ENCODE results near the gene ZNF627. TPM values are rescaled to one million over a fixed set of nuclear protein-coding genes. Genes with fewer than 3 reads are reported as not detected.

Gene ZNF627
- 1 to 10 TPM; 4.7 to 5.5 TPM for total RNA-seq

DNA sequence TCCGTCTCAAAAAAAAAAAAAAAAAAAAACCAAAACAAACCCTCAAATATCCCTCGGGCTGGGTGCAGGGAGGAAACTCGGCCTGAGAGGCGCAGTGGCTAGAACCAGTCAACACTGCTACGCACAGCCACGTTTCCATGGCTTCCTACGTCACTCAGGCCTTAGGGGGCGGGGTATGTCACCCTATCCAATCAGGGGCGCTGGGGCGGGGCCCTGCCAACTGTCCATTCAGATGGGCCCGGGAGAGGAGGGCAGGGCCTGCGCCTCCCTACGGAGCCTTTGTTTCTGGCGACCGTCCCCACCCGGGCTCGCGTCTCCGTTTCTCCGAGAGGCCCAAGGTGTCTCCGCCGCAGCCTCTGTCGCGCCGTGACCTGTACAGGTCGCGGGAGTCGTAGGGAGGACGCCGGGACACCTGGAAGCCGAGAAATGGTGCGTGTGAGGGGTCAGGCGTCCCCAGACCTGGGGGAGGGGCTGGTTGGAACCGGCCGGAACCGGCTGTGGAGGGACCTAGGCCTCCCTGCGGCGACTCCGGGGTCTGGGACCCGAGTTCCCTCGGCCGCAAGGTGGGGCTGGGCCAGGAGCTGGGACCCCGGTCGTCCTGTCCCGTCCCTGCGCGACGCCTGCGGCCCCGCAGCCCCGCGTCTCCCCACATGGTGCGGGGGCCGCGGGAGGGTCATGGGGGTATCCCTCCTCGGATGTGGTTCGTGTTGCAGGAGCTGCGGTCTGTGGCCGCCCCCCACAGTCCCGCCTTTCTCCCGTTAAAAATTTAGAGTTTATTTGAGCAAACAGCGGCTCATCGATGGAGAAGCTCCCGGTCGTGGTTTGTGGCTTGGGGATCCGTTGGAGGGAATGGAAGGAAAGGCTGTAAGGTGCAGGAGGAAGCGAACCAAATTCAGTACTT, at the start of gene ZNF627:
Gene ZNF627, plus strand, starts transcription at position 282 of the 901 bp plus-strand sequence. Its CDS starts 145 bp downstream, at position 427.
- H3K4me3 Mint-ChIP-seq, result peak within 1 kb of the TSS; percentile 90
- H3K9me3 Mint-ChIP-seq, result no peaks in the 10 kb centered on the region
- peaks cover 20% of the 10 kb centered on the region for H3K4me1 Mint-ChIP-seq
- peaks cover 16% of the 10 kb centered on the region for H3K36me3 Mint-ChIP-seq
- peak within 1 kb of the TSS; percentile 90 for H3K27ac Mint-ChIP-seq
- peak; percentile 98 for DNase-seq
- no peaks in the 10 kb centered on the region for H3K27me3 Mint-ChIP-seq

DNA sequence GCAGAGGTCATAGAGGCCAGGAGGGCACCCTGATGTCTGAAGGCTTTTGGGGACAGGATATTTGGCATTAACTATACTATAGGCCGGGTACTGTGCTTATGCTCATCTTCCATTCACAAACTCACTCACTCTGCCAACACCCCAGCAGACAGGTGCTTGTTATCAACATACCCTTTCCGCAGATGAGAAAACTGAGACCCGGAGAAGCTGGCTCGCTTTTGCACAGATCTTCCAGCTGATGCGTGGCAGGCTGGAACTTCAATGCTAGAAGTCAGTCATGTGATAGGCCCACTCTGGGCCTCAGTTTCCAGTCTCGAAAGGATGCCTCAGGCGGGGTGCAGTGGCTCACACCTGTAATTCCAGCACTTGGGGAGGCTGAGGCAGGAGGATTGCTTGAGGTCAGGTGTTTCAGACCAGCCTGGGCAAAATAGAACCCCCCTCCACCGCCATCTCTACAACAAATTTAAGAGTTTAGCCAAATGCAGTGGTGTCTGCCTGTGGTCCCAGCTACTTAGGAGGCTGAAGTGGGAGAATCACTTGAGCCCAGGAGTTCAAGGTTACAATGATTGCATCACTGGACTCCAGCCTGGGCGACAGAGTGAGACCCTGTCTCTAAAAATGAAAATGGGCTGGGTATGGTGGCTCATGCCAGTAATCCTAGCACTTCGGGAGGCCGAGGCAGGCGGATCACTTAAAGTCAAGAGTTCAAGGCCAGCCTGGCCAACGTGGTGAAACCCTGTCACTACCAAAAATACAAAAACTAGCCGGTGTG, 49.2 kb upstream of the ZNF627 start:
- Mint-ChIP-seq H3K4me3 (no peak overlapping the region), H3K27ac (no peak overlapping the region), H3K27me3 (peaks cover 6% of the 10 kb centered on the region), H3K36me3 (no peaks in the 10 kb centered on the region), H3K4me1 (no peaks in the 10 kb centered on the region), H3K9me3 (no peaks in the 10 kb centered on the region)
- no peak for DNase-seq

DNA sequence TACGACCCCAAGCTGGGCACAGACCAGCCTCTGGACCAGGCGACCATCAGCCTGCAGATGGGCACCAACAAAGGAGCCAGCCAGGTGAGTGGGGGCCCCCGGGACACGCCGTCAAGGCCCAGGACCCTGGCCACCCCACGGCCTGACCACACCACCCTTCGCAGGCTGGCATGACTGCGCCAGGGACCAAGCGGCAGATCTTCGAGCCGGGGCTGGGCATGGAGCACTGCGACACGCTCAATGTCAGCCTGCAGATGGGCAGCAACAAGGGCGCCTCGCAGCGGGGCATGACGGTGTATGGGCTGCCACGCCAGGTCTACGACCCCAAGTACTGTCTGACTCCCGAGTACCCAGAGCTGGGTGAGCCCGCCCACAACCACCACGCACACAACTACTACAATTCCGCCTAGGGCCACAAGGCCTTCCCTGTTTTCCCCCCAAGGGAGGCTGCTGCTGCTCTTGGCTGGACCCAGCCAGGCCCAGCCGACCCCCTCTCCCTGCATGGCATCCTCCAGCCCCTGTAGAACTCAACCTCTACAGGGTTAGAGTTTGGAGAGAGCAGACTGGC, 47.8 kb upstream of the ZNF627 start:
- H3K9me3 Mint-ChIP-seq, result no peaks in the 10 kb centered on the region
- H3K27me3 Mint-ChIP-seq, result no peaks in the 10 kb centered on the region
- no peak overlapping the region for H3K27ac Mint-ChIP-seq

DNA sequence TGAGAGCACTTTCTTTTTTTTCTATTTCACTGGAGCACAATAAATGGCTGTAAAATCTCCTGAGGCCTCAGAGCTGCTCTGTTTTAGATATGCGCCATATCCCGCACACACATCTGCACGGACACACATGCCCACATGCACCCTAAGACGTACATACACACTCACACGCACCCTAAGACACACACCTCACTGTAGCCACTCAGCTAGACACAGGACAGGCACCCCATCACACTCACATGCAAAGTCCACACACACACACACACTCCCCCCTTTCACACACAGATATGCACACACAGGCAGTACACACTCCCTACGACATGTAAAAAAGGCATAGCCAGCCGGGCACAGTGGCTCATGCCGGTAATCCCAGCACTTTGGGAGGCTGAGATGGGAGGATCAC, 47.0 kb upstream of the ZNF627 start:
- no peak for DNase-seq
- no peaks in the 10 kb centered on the region for H3K9me3 Mint-ChIP-seq
- H3K36me3 Mint-ChIP-seq, result peaks cover 4% of the 10 kb centered on the region
- peaks cover 6% of the 10 kb centered on the region for H3K4me1 Mint-ChIP-seq
- no peaks in the 10 kb centered on the region for H3K27me3 Mint-ChIP-seq
- no peak overlapping the region for H3K4me3 Mint-ChIP-seq
- H3K27ac Mint-ChIP-seq, result no peak overlapping the region

More for the DNA sequence above, 47.8 kb upstream of the ZNF627 start:
- H3K36me3 Mint-ChIP-seq, result peaks cover 2% of the 10 kb centered on the region
- peaks cover 5% of the 10 kb centered on the region for H3K4me1 Mint-ChIP-seq
- H3K4me3 Mint-ChIP-seq, result no peak overlapping the region
- DNase-seq, result no peak

DNA sequence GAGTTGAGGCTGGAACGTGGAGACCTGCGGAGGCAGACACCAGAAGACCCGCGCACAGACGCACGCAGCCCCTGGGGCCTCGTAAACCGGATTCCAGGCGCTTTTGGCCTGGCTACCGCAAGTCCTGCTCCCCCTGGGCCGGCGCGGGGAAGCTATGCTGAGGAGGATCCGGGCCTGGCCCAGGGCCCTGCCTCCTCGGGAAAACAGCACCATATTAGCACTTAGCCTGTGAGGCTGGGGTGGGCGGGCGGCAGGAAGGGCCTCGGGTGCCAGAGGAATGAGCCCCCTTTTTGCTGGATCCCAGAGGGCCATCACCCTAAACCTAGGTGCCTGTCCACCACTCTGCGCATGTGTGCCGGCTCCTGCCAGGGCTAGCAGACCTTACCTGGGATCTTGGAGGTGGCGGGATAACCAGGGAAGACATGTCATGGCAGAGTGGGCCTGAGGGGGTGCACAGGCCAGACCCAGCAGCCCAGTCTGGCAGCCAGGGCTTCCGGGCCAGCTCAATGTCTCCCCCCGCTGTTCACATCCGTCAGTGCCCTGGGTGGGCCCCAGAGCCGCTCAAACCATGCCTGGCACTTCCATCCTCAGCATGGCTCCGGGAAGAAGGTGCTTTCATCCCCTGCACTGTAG, 45.6 kb upstream of the ZNF627 start:
- peaks cover 16% of the 10 kb centered on the region for H3K4me1 Mint-ChIP-seq
- H3K36me3 Mint-ChIP-seq, result peaks cover 10% of the 10 kb centered on the region
- H3K27me3 Mint-ChIP-seq, result no peaks in the 10 kb centered on the region

DNA sequence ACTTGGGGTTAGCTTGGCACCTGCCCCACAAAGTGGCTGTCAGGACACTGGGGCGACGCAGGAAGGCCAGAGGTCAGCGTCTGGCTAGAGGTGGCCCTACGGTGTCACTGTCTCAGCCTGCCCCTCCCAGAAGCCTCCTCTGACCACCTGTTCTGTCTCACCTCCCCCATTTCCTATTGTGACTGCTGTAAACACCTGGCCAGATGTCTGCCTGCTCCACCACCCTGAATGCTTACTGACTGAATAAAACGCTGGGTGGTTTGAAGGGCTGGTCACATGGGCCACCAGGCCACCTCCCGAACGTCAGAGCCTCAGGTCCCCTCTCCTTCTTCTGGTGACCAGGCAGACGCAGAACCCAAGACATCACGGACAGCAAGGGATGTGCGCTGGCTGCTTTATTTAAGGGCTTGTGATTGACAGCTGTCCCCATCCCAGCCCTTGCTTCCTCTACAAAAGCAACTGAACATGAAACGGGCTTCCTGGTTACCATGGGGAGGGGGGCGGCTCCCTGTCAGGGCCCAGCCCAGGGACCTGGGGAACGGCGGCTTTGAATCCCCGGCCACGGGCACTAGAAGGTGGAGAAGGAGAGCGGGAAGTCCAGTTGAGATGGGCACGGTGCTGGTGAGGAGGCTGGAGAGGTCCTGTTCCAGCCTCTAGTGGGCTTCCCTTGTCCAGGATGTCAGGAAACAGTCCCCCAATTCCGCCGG, 44.5 kb upstream of the ZNF627 start:
- no peaks in the 10 kb centered on the region for H3K27me3 Mint-ChIP-seq
- peaks cover 22% of the 10 kb centered on the region for H3K4me1 Mint-ChIP-seq
- no peak overlapping the region for H3K4me3 Mint-ChIP-seq
- no peaks in the 10 kb centered on the region for H3K9me3 Mint-ChIP-seq
- peaks cover 15% of the 10 kb centered on the region for H3K36me3 Mint-ChIP-seq
- H3K27ac Mint-ChIP-seq, result no peak overlapping the region
- no peak for DNase-seq

More for the DNA sequence above, 45.6 kb upstream of the ZNF627 start:
- Mint-ChIP-seq H3K4me3 (no peak overlapping the region), H3K9me3 (no peaks in the 10 kb centered on the region), H3K27ac (no peak overlapping the region)
- no peak for DNase-seq

DNA sequence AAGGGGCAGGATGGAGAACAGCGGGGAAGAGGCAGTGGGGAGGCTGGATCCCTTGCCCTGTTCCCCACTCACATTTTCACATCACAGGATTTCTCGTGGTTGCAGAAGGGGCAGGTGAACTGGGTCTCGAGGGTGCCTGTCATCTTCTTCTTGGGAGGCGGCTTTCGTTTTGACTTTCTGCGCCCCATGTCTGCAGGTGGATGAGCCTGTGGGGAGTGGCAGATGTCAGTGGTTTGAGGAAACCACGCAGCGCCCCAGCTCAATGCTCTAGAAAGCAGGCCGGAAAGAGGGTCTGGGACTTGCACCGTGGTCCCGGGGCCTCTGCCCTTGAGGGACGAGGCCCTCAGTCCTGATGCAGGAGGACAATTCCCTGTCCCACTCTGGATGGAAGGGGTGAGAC, 43.1 kb upstream of the ZNF627 start:
- Mint-ChIP-seq H3K4me3 (no peak overlapping the region), H3K27me3 (no peaks in the 10 kb centered on the region), H3K36me3 (peaks cover 17% of the 10 kb centered on the region), H3K27ac (peak overlapping the region; percentile 6), H3K4me1 (peaks cover 26% of the 10 kb centered on the region), H3K9me3 (no peaks in the 10 kb centered on the region)
- no peak for DNase-seq

DNA sequence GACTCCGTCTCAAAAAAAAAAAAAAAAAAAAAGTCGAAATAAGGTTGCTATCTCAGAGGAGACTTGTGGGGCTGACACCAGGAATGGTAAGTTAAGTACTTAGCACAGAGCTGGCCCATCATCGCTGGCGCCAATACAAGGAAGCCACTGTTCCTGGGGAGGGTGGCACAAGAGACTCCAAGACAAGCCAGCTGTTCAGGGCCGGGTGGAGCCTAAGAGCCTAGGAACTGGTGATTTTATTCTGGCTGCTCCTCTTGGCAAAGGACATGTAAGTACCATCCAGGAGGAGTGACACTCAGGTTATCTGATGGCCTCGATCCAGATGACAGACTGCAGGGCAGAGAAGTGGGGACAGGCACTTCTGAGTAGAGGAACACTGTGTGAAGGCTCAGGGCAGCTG, 42.0 kb upstream of the ZNF627 start:
- H3K4me1 Mint-ChIP-seq, result peaks cover 31% of the 10 kb centered on the region
- peak overlapping the region; percentile 27 for H3K27ac Mint-ChIP-seq

DNA sequence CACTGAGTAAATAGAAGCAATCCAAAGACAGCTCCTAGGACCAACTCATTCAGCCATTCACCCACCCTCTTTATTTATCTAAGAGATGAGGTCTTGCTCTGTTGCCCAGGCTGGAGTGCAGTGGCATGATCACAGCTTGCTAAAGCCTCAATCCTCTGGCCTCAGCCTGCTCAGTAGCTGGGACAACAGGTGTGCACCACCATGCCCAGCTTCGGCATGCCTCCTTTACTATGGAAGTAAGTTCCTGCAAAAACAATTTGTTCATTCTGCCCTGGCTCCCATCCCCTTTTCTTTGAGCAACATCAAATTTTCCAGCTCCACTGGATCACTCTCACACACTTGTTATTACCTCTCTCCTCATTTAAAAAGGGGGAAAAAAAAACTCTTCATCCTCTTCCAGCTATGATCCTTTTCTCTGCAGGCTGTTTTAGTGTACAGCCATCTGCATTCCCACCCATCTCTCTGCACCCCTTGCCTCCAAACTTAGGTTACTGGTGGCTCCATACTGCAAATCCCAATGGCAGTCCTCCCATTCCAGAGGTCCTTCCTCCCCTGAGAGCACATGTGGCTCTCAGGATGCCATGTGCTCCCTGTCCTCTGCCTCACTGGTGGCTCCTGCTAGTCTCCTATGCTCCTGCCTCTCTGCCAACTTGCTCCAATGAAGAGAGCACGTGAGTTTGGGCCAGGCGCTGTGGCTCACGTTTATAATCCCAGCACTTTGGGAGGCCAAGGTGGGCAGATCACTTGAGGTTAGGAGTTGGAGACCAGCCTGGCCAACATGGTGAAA, 40.5 kb upstream of the ZNF627 start:
- H3K36me3 Mint-ChIP-seq, result peaks cover 17% of the 10 kb centered on the region
- peaks cover 38% of the 10 kb centered on the region for H3K4me1 Mint-ChIP-seq
- H3K27me3 Mint-ChIP-seq, result no peaks in the 10 kb centered on the region
- peak overlapping the region; percentile 68 for H3K27ac Mint-ChIP-seq
- peak overlapping the region; percentile 98 for H3K4me3 Mint-ChIP-seq
- DNase-seq, result no peak
- H3K9me3 Mint-ChIP-seq, result no peaks in the 10 kb centered on the region

More for the DNA sequence above, 42.0 kb upstream of the ZNF627 start:
- H3K36me3 Mint-ChIP-seq, result peaks cover 17% of the 10 kb centered on the region
- H3K9me3 Mint-ChIP-seq, result no peaks in the 10 kb centered on the region
- no peak overlapping the region for H3K4me3 Mint-ChIP-seq
- no peak for DNase-seq
- H3K27me3 Mint-ChIP-seq, result no peaks in the 10 kb centered on the region

DNA sequence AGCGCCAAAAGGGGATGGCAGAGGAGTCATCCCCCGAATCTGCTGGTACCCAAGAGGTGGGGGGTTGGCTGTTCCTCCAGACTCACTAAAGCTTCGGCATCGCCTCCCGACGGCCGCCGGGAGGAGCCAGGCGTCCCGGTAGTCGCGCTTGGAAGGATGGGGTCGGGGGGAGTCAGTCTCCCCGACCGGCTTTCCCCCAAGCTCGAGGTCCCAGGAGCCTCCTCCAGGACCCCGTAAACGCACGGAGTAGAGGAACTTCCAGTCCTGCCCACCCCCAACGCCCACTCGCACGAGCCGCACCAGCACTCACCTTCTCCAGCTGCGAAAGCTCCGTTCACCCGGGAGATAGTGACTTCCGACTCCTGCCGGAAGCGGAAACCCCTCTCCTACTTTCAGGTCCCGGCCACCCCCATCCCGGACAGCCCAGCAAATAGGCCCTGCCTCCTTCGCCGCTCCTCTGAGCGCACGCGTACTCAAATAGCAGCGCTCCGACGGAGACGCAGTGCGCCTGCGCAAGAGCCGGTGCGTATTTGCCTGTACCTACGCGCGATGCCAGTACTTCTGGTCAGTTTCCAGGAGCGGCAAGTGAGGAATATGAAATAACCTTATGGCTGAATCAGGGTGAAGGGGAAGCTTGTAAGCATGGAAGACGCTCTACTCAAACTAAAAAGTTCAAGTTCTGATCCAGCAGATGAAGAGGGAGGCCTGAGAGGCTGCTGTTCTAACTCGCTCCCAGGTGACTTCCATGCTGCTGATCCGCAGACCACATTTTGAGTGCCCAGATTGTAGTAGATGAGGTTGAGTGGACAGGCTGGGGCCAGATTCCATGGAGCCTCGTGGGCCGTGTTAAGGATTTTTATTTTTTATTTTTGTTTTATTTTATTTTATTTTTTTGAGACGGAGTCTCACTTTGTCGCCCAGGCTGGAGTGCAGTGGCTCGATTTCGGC, 38.1 kb upstream of the ZNF627 start, which contains the start of gene ELOF1:
Gene ELOF1, minus strand, starts transcription at position 350 of the 948 bp plus-strand sequence. CDS start 4,883 bp downstream, outside the sequence.
- Mint-ChIP-seq H3K27me3 (no peaks in the 10 kb centered on the region), H3K4me1 (peaks cover 36% of the 10 kb centered on the region), H3K9me3 (no peaks in the 10 kb centered on the region), H3K4me3 (peak within 1 kb of the TSS; percentile 98), H3K27ac (peak within 1 kb of the TSS; percentile 96), H3K36me3 (peaks cover 15% of the 10 kb centered on the region)
- peak; percentile 98 for DNase-seq

DNA sequence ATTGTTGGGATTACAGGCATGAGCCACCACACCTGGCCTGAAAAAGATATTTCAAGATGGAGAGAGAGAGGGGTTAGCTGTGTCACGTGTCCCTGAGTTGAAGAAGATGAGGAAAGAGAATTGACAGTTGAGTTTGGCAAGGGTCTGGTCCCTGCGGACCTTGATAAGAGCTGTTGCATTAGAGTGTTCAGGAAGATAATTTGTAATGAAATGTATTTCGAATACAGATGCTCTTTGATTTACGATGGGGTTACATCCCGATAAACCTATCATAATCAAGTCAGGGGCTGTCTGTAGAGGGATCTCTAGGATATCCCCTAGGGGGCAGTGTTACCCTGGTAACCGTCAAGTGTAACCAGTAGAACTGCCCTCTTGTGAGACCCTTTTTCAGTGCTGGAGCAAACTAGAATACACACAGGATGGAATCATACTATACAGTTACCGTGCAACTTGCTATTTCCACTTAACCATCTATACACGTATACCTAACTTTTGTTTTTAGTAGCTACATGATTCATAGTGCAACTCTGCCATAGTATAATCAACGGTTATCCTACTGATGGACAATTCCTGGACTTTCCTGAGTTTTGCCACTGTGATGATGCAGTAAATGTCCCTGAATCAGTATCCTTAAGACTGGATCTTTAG, 36.8 kb upstream of the ZNF627 start:
- Mint-ChIP-seq H3K9me3 (no peaks in the 10 kb centered on the region), H3K36me3 (peaks cover 11% of the 10 kb centered on the region), H3K27me3 (no peaks in the 10 kb centered on the region), H3K27ac (peak overlapping the region; percentile 55), H3K4me3 (peak overlapping the region; percentile 98), H3K4me1 (peaks cover 30% of the 10 kb centered on the region)
- peak; percentile 70 for DNase-seq

DNA sequence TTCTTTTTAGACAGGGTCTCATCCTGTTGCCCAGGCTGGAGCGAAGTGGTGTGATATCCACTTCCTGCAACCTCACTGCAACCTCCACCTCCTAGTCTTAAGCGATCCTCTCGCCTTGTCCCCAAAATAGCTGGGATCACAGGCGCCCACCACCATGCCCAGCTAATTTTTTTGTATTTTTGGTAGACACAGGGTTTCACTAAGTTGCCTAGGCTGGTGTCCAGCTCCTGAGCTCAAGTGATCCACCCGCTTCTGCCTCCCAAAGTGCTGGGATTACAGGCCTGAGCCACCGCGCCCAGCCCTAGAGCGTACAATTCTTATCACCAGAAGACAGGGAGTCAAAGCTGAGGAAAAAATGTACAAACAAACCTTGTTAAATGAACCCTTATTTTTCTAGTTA, 33.8 kb upstream of the ZNF627 start:
- peaks cover 16% of the 10 kb centered on the region for H3K4me1 Mint-ChIP-seq
- no peak for DNase-seq
- H3K27me3 Mint-ChIP-seq, result no peaks in the 10 kb centered on the region
- H3K9me3 Mint-ChIP-seq, result no peaks in the 10 kb centered on the region
- peaks cover 5% of the 10 kb centered on the region for H3K36me3 Mint-ChIP-seq
- no peak overlapping the region for H3K27ac Mint-ChIP-seq
- H3K4me3 Mint-ChIP-seq, result no peak overlapping the region

Measured in activated naive CD8-positive, alpha-beta T cell treated with anti-CD3 and anti-CD28 coated beads for 36 hours (primary cell).